ENCODE measurements around the gene IL37.
"Not testable (repeated sequence)": the region's sequence is repeated elsewhere in the genome, so short reads cannot be mapped to it uniquely, and the experiment has no call there.

The IL37 gene

DNA sequence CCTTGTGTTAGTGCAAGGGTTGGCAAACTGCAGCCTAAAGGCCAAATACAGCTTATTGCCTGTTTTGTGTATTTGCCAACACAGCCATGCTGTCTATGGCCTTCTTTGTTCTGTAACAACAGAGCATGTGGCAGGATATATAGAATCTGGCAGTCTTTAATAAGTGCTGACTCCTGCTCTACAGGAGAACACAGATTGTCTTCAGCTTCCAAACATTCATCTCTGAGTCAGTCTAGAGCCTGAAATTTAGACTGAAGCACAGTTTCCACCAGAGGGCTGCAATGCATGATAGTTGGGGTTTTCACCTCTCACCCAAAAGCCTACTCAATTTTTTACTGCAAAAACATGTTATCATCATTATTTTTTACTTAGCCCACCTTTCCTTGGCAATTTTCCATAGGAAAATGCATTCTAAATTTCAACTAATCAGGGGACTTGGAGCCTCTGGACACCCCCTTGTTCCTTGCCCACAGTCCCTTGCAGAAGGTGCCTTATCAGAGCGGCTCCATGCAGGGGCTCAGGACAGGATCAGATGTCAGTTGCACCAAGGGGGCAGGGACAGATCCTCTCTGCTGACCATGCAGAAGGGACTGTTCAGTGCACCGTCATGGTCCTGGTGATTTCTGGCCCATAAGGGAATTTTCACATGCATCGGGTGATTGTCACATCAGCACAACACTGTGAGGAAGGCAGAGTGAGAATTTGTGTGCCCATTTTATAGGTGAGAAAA is 12.4 kb downstream of the IL37 start:
- DNase-seq (ENCODE audit: low read depth): no peak
- TF ChIP-seq, protein P1, sequence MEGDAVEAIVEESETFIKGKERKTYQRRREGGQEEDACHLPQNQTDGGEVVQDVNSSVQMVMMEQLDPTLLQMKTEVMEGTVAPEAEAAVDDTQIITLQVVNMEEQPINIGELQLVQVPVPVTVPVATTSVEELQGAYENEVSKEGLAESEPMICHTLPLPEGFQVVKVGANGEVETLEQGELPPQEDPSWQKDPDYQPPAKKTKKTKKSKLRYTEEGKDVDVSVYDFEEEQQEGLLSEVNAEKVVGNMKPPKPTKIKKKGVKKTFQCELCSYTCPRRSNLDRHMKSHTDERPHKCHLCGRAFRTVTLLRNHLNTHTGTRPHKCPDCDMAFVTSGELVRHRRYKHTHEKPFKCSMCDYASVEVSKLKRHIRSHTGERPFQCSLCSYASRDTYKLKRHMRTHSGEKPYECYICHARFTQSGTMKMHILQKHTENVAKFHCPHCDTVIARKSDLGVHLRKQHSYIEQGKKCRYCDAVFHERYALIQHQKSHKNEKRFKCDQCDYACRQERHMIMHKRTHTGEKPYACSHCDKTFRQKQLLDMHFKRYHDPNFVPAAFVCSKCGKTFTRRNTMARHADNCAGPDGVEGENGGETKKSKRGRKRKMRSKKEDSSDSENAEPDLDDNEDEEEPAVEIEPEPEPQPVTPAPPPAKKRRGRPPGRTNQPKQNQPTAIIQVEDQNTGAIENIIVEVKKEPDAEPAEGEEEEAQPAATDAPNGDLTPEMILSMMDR (conservative IDR thresholded peaks at IDR 0.05; ENCODE audit: low read depth, low read length): no peak
- H3K4me3 ChIP-seq (ENCODE audit: low read length): no peak overlapping the region

GRCh38 chr2:112923967-112924338 is 13.0 kb downstream of the IL37 start:
- no peak overlapping the region for H3K4me3 ChIP-seq (ENCODE audit: low read length)
- DNase-seq (ENCODE audit: low read depth): no peak
- TF ChIP-seq, protein P1 (conservative IDR thresholded peaks at IDR 0.05; ENCODE audit: low read depth, low read length): no peak

- TF ChIP-seq, protein P1 (conservative IDR thresholded peaks at IDR 0.05; ENCODE audit: low read depth, low read length): no peak
- no peak overlapping the region for H3K4me3 ChIP-seq (ENCODE audit: low read length)
- no peak for DNase-seq (ENCODE audit: low read depth)
Observed at GRCh38 chr2:112924360-112924759, 13.4 kb downstream of the IL37 start.

DNA sequence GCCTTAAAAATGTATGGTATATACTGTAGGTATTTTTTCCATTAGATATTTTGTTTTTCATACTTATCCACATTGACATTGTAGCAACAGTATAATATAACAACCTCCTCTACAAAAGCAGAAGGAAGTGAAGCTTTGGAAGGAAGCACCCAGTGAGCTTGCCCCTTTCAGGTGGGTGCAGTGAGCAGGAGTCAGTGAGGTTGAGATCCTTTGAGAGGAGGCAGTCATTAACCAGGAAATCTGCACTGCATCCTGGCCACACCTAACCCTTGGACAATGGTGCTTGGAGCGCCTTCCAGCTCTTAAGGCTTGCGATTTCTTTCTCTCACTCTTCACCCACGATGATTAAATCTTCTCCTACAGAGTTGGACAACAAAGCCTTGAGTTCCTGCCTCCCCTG is 13.9 kb downstream of the IL37 start:
- no peak overlapping the region for H3K4me3 ChIP-seq (ENCODE audit: low read length)
- TF ChIP-seq, protein P1 (conservative IDR thresholded peaks at IDR 0.05; ENCODE audit: low read depth, low read length): no peak
- DNase-seq (ENCODE audit: low read depth): no peak

GRCh38 chr2:112926707-112927106 is 15.7 kb downstream of the IL37 start:
- H3K4me3 ChIP-seq (ENCODE audit: low read length): no peak overlapping the region
- no peak for DNase-seq (ENCODE audit: low read depth)
- TF ChIP-seq, protein P1 (conservative IDR thresholded peaks at IDR 0.05; ENCODE audit: low read depth, low read length): no peak

GRCh38 chr2:112927745-112928144 is 16.8 kb downstream of the IL37 start:
- H3K4me3 ChIP-seq (ENCODE audit: low read length): no peak overlapping the region
- TF ChIP-seq, protein P1 (conservative IDR thresholded peaks at IDR 0.05; ENCODE audit: low read depth, low read length): no peak
- DNase-seq (ENCODE audit: low read depth): no peak

GRCh38 chr2:112933261-112933660 is 22.3 kb downstream of the IL37 start:
- no peak for DNase-seq (ENCODE audit: low read depth)
- no peak overlapping the region for H3K4me3 ChIP-seq (ENCODE audit: low read length)
- TF ChIP-seq, protein P1 (conservative IDR thresholded peaks at IDR 0.05; ENCODE audit: low read depth, low read length): no peak

- not testable (repeated sequence) for H3K4me3 ChIP-seq (ENCODE audit: low read length); DNase-seq (ENCODE audit: low read depth)
Observed at GRCh38 chr2:112934117-112934516, 23.2 kb downstream of the IL37 start.

Data from retinal pigment epithelial cell (primary cell).